SK-N-SH treated with all-trans-retinoic acid at 6 μM for 48 hours (cell line): ENCODE data around the gene MMP24.

Source experiments
- ATAC-seq: fragments of 200-7000 bp; cut with Tn5 transposase; 3 replicates; pipeline ENCODE4 v1.9.1; 2020; ENCODE audit warnings: mild to moderate bottlenecking, moderate library complexity
- ARNTL ChIP-seq: fragments of 450-650 bp; formaldehyde crosslinking; IDR thresholded peaks from 2 replicates; pipeline ENCODE4 v1.5.0; 2020; ENCODE audit warnings: low read depth, mild to moderate bottlenecking, moderate library complexity, borderline replicate concordance
- BACH2 ChIP-seq: fragments of 250-450 bp; sonication (Bioruptor Pico); IDR thresholded peaks from 2 replicates; pipeline ENCODE4 v1.9.0; 2021; ENCODE audit warnings: mild to moderate bottlenecking, borderline replicate concordance
- CREB5 ChIP-seq: fragments of 250-450 bp; sonication (Bioruptor Pico); IDR thresholded peaks from 2 replicates; pipeline ENCODE4 v1.5.1; 2020; ENCODE audit warnings: low read depth, mild to moderate bottlenecking, moderate library complexity
- CSDC2 ChIP-seq: fragments of 250-450 bp; sonication (Bioruptor Pico); IDR thresholded peaks from 2 replicates; pipeline ENCODE4 v1.5.0; 2020; ENCODE audit warnings: mild to moderate bottlenecking, moderate library complexity
- ESRRG ChIP-seq: fragments of 250-450 bp; sonication (Bioruptor Pico); IDR thresholded peaks from 2 replicates; pipeline ENCODE4 v1.6.1; 2021; ENCODE audit warnings: mild to moderate bottlenecking
- GLIS3 ChIP-seq: fragments of 250-450 bp; sonication (Bioruptor Pico); IDR thresholded peaks from 2 replicates; pipeline ENCODE4 v1.5.0; 2020; ENCODE audit warnings: mild to moderate bottlenecking, moderate library complexity
- ISL1 ChIP-seq: fragments of 250-450 bp; sonication (Bioruptor Pico); IDR thresholded peaks from 2 replicates; pipeline ENCODE4 v2.1.2; 2022; ENCODE audit warnings: mild to moderate bottlenecking, moderate library complexity
- OSR1 ChIP-seq: fragments of 250-450 bp; sonication (Bioruptor Pico); IDR thresholded peaks from 2 replicates; pipeline ENCODE4 v1.8.0; 2022; ENCODE audit warnings: moderate library complexity, mild to moderate bottlenecking, inconsistent platforms
- PPARA ChIP-seq: fragments of 250-450 bp; sonication (Bioruptor Pico); IDR thresholded peaks from 2 replicates; pipeline ENCODE4 v1.5.0; 2020; ENCODE audit warnings: mild to moderate bottlenecking, borderline replicate concordance
- RARB ChIP-seq: fragments of 250-450 bp; sonication (Bioruptor Pico); IDR thresholded peaks from 2 replicates; pipeline ENCODE4 v1.8.0; 2021; ENCODE audit warnings: mild to moderate bottlenecking, moderate library complexity
- SNAI2 ChIP-seq: fragments of 250-450 bp; sonication (Bioruptor Pico); IDR thresholded peaks from 2 replicates; pipeline ENCODE4 v1.5.0; 2020; ENCODE audit warnings: mild to moderate bottlenecking, moderate library complexity
- TCF4 ChIP-seq: fragments of 250-450 bp; sonication (Bioruptor Pico); IDR thresholded peaks from 2 replicates; pipeline ENCODE4 v1.8.0; 2021; ENCODE audit warnings: mild to moderate bottlenecking, moderate library complexity, borderline replicate concordance
- ZFP30 ChIP-seq: fragments of 450-650 bp; formaldehyde crosslinking; IDR thresholded peaks from 2 replicates; pipeline ENCODE4 v1.5.0; 2022; ENCODE audit warnings: mild to moderate bottlenecking, moderate library complexity
- ZNF565 ChIP-seq: fragments of 450-650 bp; formaldehyde crosslinking; conservative IDR thresholded peaks from 2 replicates; pipeline ENCODE4 v1.5.0; 2020; ENCODE audit warnings: low read depth, mild to moderate bottlenecking, moderate library complexity
- ZNF70 ChIP-seq: fragments of 450-650 bp; formaldehyde crosslinking; IDR thresholded peaks from 2 replicates; pipeline ENCODE4 v1.5.0; 2020; ENCODE audit warnings: mild to moderate bottlenecking, moderate library complexity
- TF ChIP-seq, protein P1 (sequence below): fragments of 250-450 bp; sonication (Bioruptor Pico); IDR thresholded peaks from 2 replicates; pipeline ENCODE4 v1.5.1; 2021; ENCODE audit warnings: mild to moderate bottlenecking, moderate library complexity
- TF ChIP-seq, protein P2 (sequence below): fragments of 250-450 bp; sonication (Bioruptor Pico); IDR thresholded peaks from 2 replicates; pipeline ENCODE4 v1.8.0; 2020; ENCODE audit warnings: mild to moderate bottlenecking, moderate library complexity, borderline replicate concordance

The MMP24 gene

DNA sequence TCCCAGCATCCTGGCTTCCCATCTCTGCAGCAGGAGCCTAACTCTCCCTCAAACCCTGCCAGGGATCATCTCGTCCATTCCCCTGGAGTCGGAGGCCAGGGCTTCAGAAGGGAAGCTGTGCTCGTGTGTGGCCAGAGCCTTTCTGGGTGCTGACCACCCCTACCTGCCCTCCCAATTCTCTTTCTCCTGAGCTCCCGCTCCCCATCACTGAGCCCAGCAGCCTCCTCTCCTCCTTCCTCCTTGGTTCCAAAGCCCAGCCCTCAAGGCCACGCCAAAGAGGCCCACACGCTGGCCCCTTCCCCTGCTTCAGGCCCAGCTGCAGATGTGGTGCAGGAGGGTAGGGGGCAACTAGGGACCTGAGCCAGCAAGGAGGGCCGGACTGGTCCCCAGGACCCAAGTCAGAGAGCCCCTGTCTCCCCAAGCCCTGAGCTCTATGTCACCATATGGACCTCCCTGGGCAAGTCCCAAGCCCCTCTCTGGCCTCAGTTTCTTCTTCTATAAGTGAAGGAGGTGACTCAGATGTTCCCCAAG, 64.5 kb downstream of the MMP24 start (continued):
- TF ChIP-seq, protein P1, sequence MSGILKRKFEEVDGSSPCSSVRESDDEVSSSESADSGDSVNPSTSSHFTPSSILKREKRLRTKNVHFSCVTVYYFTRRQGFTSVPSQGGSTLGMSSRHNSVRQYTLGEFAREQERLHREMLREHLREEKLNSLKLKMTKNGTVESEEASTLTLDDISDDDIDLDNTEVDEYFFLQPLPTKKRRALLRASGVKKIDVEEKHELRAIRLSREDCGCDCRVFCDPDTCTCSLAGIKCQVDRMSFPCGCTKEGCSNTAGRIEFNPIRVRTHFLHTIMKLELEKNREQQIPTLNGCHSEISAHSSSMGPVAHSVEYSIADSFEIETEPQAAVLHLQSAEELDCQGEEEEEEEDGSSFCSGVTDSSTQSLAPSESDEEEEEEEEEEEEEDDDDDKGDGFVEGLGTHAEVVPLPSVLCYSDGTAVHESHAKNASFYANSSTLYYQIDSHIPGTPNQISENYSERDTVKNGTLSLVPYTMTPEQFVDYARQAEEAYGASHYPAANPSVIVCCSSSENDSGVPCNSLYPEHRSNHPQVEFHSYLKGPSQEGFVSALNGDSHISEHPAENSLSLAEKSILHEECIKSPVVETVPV (CRISPR knock-in tag): no peak
- TF ChIP-seq GLIS3 (CRISPR knock-in tag) (no peak), ARNTL (CRISPR knock-in tag) (no peak), CSDC2 (CRISPR knock-in tag) (no peak), ZFP30 (CRISPR knock-in tag) (no peak), OSR1 (no peak), ESRRG (no peak), ISL1 (CRISPR knock-in tag) (no peak), BACH2 (CRISPR knock-in tag) (no peak)

DNA sequence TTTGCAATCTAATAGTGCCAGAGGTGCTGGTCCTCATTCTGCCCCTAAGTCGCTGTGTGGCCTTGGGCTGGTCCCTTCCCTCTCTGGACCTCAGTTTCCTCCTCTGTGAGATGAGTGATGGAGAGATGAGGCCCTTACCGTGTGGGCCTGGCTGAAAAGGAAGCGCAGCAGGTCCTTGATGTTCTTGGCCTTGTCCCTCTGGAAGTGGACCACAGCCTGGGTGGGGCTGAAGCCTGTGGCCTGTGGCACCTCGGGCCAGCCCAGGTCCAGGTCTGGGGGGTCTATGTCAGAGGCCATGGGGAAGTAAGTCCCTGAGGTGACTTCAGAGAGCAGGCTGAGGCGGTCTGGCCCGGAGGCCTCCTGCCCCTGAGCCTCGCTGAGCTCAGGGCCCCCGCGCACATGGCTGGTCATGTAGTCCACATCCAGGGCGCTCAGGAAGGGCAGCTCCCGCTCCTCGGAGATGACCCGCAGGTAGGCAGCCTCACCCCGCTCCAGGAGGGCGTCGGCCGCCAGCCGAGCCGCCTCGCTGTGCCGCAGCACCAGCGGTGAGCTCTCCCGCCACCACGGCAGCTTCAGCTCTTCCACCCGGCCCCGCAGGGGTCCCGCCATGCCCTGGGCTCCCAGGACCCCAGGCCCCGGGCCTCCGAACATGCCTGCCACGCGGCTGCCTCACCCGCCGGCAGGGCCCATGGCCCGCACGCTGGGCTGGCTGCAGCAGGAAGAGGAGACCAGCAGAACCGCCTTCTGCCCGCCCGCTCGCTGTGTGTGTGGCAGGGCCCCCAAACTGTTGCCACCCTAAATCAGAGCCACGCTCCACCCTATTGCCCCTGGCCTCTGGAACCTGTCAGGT, 65.4 kb downstream of the MMP24 start, which contains the start of gene FAM83C:
Gene FAM83C, minus strand, starts transcription at position 772 of the 850 bp plus-strand sequence. Its CDS starts 121 bp downstream, at position 651.
- TF ChIP-seq CREB5 (CRISPR knock-in tag): no peak
- TF ChIP-seq, protein P2, sequence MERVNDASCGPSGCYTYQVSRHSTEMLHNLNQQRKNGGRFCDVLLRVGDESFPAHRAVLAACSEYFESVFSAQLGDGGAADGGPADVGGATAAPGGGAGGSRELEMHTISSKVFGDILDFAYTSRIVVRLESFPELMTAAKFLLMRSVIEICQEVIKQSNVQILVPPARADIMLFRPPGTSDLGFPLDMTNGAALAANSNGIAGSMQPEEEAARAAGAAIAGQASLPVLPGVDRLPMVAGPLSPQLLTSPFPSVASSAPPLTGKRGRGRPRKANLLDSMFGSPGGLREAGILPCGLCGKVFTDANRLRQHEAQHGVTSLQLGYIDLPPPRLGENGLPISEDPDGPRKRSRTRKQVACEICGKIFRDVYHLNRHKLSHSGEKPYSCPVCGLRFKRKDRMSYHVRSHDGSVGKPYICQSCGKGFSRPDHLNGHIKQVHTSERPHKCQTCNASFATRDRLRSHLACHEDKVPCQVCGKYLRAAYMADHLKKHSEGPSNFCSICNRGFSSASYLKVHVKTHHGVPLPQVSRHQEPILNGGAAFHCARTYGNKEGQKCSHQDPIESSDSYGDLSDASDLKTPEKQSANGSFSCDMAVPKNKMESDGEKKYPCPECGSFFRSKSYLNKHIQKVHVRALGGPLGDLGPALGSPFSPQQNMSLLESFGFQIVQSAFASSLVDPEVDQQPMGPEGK (CRISPR knock-in tag): no peak
- TF ChIP-seq ESRRG: no peak
- TF ChIP-seq ARNTL (CRISPR knock-in tag): no peak
- no peak for TF ChIP-seq RARB (CRISPR knock-in tag)
- TF ChIP-seq CSDC2 (CRISPR knock-in tag): no peak
- no peak for TF ChIP-seq ZNF565
- no peak for TF ChIP-seq SNAI2
- TF ChIP-seq, protein P1 (CRISPR knock-in tag): no peak
- no peak for TF ChIP-seq ZNF70
- no peak for TF ChIP-seq ZFP30 (CRISPR knock-in tag)
- no peak for TF ChIP-seq BACH2 (CRISPR knock-in tag)
- no peak for TF ChIP-seq OSR1
- no peak for TF ChIP-seq PPARA (CRISPR knock-in tag)
- TF ChIP-seq TCF4 (CRISPR knock-in tag): no peak
- no peak for ATAC-seq

GRCh38 chr20:35292504-35293285, 66.2 kb downstream of the MMP24 start:
- ATAC-seq: no peak
- no peak for TF ChIP-seq ZNF565
- TF ChIP-seq, protein P2 (CRISPR knock-in tag): no peak
- no peak for TF ChIP-seq ZNF70
